Measurements from ENCODE around the gene CAMK2D.

- TF ChIP-seq, protein P1, sequence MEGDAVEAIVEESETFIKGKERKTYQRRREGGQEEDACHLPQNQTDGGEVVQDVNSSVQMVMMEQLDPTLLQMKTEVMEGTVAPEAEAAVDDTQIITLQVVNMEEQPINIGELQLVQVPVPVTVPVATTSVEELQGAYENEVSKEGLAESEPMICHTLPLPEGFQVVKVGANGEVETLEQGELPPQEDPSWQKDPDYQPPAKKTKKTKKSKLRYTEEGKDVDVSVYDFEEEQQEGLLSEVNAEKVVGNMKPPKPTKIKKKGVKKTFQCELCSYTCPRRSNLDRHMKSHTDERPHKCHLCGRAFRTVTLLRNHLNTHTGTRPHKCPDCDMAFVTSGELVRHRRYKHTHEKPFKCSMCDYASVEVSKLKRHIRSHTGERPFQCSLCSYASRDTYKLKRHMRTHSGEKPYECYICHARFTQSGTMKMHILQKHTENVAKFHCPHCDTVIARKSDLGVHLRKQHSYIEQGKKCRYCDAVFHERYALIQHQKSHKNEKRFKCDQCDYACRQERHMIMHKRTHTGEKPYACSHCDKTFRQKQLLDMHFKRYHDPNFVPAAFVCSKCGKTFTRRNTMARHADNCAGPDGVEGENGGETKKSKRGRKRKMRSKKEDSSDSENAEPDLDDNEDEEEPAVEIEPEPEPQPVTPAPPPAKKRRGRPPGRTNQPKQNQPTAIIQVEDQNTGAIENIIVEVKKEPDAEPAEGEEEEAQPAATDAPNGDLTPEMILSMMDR (conservative IDR thresholded peaks at IDR 0.05) = no peak
- TF ChIP-seq ZFX (IDR thresholded peaks at IDR 0.05) = no peak
Measured at GRCh38 chr4:113462286-113462685, 299.3 kb downstream of the CAMK2D start.

Data from C4-2B (cell line).